H9 (cell line): Measurements from ENCODE around the gene LDHAL6B. TPM values are rescaled to one million over a fixed set of nuclear protein-coding genes. Genes with fewer than 3 reads are reported as not detected.

Source experiments
- DNase-seq: peaks from one replicate; pipeline ENCODE4 v3.0.0-alpha.2; 2017
- H2AFZ ChIP-seq: one replicate; pipeline ENCODE4 v1.6.1; 2013; ENCODE audit warnings: mild to moderate bottlenecking, low read length, control low read depth, moderate library complexity
- H2AK5ac ChIP-seq: 2 replicates; pipeline ENCODE4 v1.6.1; 2013; ENCODE audit warnings: low read length, control low read depth, mixed read lengths; ENCODE audit not compliant: insufficient read length
- H2BK120ac ChIP-seq: one replicate; pipeline ENCODE4 v1.6.1; 2013; ENCODE audit warnings: low read depth, mild to moderate bottlenecking, low read length, control low read depth, inconsistent platforms; ENCODE audit not compliant: poor library complexity, severe bottlenecking
- H2BK12ac ChIP-seq: 2 replicates; pipeline ENCODE4 v1.6.1; 2013; ENCODE audit warnings: low read length, control low read depth, mixed read lengths, low read depth; ENCODE audit not compliant: insufficient read length
- H2BK15ac ChIP-seq: 2 replicates; pipeline ENCODE4 v1.6.1; 2013; ENCODE audit warnings: low read depth, low read length, control low read depth
- H2BK20ac ChIP-seq: one replicate; pipeline ENCODE4 v1.6.1; 2013; ENCODE audit warnings: low read depth, mild to moderate bottlenecking, low read length, control low read depth, inconsistent platforms; ENCODE audit not compliant: poor library complexity, severe bottlenecking
- H2BK5ac ChIP-seq: 2 replicates; pipeline ENCODE4 v1.6.1; 2013; ENCODE audit warnings: low read length, control low read depth, mixed read lengths; ENCODE audit not compliant: insufficient read length
- H3K14ac ChIP-seq: 2 replicates; pipeline ENCODE4 v1.6.1; 2013; ENCODE audit warnings: low read length, control low read depth; ENCODE audit not compliant: insufficient read depth
- H3K18ac ChIP-seq: 2 replicates; pipeline ENCODE4 v1.6.1; 2013; ENCODE audit warnings: low read depth, mild to moderate bottlenecking, mixed read lengths, low read length, control low read depth; ENCODE audit not compliant: insufficient read length
- H3K23ac ChIP-seq: 2 replicates; pipeline ENCODE4 v1.6.1; 2013; ENCODE audit warnings: low read length, control low read depth, mixed read lengths, low read depth; ENCODE audit not compliant: insufficient read length
- H3K23me2 ChIP-seq: 2 replicates; pipeline ENCODE4 v1.6.1; 2013; ENCODE audit warnings: low read depth, mild to moderate bottlenecking, mixed read lengths, low read length, control low read depth; ENCODE audit not compliant: insufficient read length, poor library complexity, severe bottlenecking
- H3K27ac ChIP-seq: 2 replicates; pipeline ENCODE4 v1.5.1; 2013; ENCODE audit warnings: low read length, control low read depth, mixed read lengths, low read depth; ENCODE audit not compliant: insufficient read length
- H3K27me3 ChIP-seq: 2 replicates; pipeline ENCODE4 v1.6.1; 2013; ENCODE audit warnings: low read length, control low read depth, inconsistent platforms; ENCODE audit not compliant: insufficient read depth
- H3K4ac ChIP-seq: 2 replicates; pipeline ENCODE4 v1.6.1; 2013; ENCODE audit warnings: low read depth, mild to moderate bottlenecking, control low read depth, inconsistent platforms, low read length, moderate library complexity
- H3K4me1 ChIP-seq: 2 replicates; pipeline ENCODE4 v1.6.1; 2013; ENCODE audit warnings: low read length, control low read depth, inconsistent platforms; ENCODE audit not compliant: insufficient read depth
- H3K4me2 ChIP-seq: 2 replicates; pipeline ENCODE4 v1.6.1; 2013; ENCODE audit warnings: low read length, control low read depth, mixed read lengths; ENCODE audit not compliant: insufficient read length, insufficient read depth
- H3K56ac ChIP-seq: 2 replicates; pipeline ENCODE4 v1.6.1; 2013; ENCODE audit warnings: low read depth, mild to moderate bottlenecking, mixed read lengths, low read length, control low read depth; ENCODE audit not compliant: insufficient read length
- H3K79me1 ChIP-seq: 2 replicates; pipeline ENCODE4 v1.6.1; 2013; ENCODE audit warnings: low read depth, mild to moderate bottlenecking, moderate library complexity, low read length, control low read depth, inconsistent platforms; ENCODE audit not compliant: insufficient read depth, poor library complexity, severe bottlenecking
- H3K79me2 ChIP-seq: 2 replicates; pipeline ENCODE4 v1.6.1; 2013; ENCODE audit warnings: low read length, control low read depth, inconsistent platforms; ENCODE audit not compliant: insufficient read depth
- H3K9ac ChIP-seq: 2 replicates; pipeline ENCODE4 v1.6.1; 2013; ENCODE audit warnings: low read length, control low read depth, mixed read lengths; ENCODE audit not compliant: insufficient read length; ENCODE audit errors: extremely low read depth
- H3K9me3 ChIP-seq: one replicate; pipeline ENCODE4 v1.6.1; 2013; ENCODE audit warnings: low read depth, low read length, inconsistent platforms; ENCODE audit not compliant: control insufficient read depth
- H3T11ph ChIP-seq: one replicate; pipeline ENCODE4 v1.6.1; 2013; ENCODE audit warnings: mild to moderate bottlenecking, low read length, control low read depth, inconsistent platforms
- H4K20me1 ChIP-seq: one replicate; pipeline ENCODE4 v1.6.1; 2013; ENCODE audit not compliant: control insufficient read depth, insufficient read length, insufficient read depth
- H4K5ac ChIP-seq: 2 replicates; pipeline ENCODE4 v1.6.1; 2013; ENCODE audit warnings: low read depth, mild to moderate bottlenecking, mixed read lengths, low read length, control low read depth; ENCODE audit not compliant: insufficient read length
- H4K8ac ChIP-seq: replicated peaks from 2 replicates; pipeline ENCODE4 v1.6.1; 2013; ENCODE audit warnings: low read length, control low read depth, mixed read lengths, low read depth; ENCODE audit not compliant: insufficient read length
- H4K91ac ChIP-seq: 2 replicates; pipeline ENCODE4 v1.6.1; 2013; ENCODE audit warnings: low read depth, mild to moderate bottlenecking, moderate library complexity, mixed read lengths, low read length, control low read depth; ENCODE audit not compliant: insufficient read length
- H3K27ac Mint-ChIP-seq, 3 experiments: 2 replicates in 2 of 3; 3 replicates in 1 of 3; pipeline ENCODE4 v1.8.0; 2020 to 2021; ENCODE audit warnings: mixed read lengths in 3 of 3, mild to moderate bottlenecking in 1 of 3, moderate library complexity in 1 of 3
- H3K27me3 Mint-ChIP-seq: 2 replicates; pipeline ENCODE4 v1.8.0; 2021; ENCODE audit warnings: low read depth, mild to moderate bottlenecking, moderate library complexity, mixed read lengths
- H3K36me3 Mint-ChIP-seq, 3 experiments: 2 replicates in 2 of 3; 3 replicates in 1 of 3; pipeline ENCODE4 v1.8.0; 2020 to 2021; ENCODE audit warnings: low read depth in 3 of 3, mixed read lengths in 3 of 3; ENCODE audit not compliant: insufficient read depth in 1 of 3
- H3K4me1 Mint-ChIP-seq, 2 experiments: 2 replicates each; pipeline ENCODE4 v1.8.0; 2020; ENCODE audit warnings: mixed read lengths in 2 of 2
- H3K4me3 Mint-ChIP-seq, 2 experiments: 2 replicates in 1 of 2; 3 replicates in 1 of 2; pipeline ENCODE4 v1.8.0; 2020 to 2021; ENCODE audit warnings: mild to moderate bottlenecking in 2 of 2, mixed read lengths in 2 of 2, moderate library complexity in 1 of 2
- H3K9me3 Mint-ChIP-seq, 2 experiments: 2 replicates in 1 of 2; 3 replicates in 1 of 2; pipeline ENCODE4 v1.8.0; 2020; ENCODE audit warnings: mild to moderate bottlenecking in 2 of 2, mixed read lengths in 2 of 2, moderate library complexity in 1 of 2
- CTCF ChIP-seq: fragments of 200-600 bp; sonication (generic); conservative IDR thresholded peaks from 3 replicates; pipeline ENCODE4 v1.8.0; 2021; ENCODE audit warnings: antibody characterized with exemption, mild to moderate bottlenecking
- WGBS: extraction: QIAGEN DNeasy Blood & Tissue Kit; methylation state at CpG from one replicate; pipeline ENCODE4 v1.1.7; 2013; ENCODE audit warnings: missing lambda C conversion rate, low lambda C conversion rate, mixed read lengths; ENCODE audit not compliant: insufficient read length; ENCODE audit errors: extremely low coverage; 5-methylcytosine and 5-hydroxymethylcytosine counted together
- total RNA-seq: library from RNA; stranded (reverse); gene quantifications from 2 replicates; pipeline ENCODE4 v1.2.1, GENCODE V29; 2021

Gene LDHAL6B
- total RNA-seq, 1 experiment from 2014 or later: not detected

- Histone ChIP-seq H2BK20ac (no peak overlapping the region), H2BK15ac (no peak overlapping the region), H4K91ac (no peak overlapping the region), H2BK12ac (no peak overlapping the region), H2AFZ (no peak overlapping the region), H3K9me3 (peaks cover 5% of the 10 kb centered on the region), H3K79me2 (no peaks in the 10 kb centered on the region), H3K23me2 (no peaks in the 10 kb centered on the region), H4K20me1 (no peaks in the 10 kb centered on the region), H3K23ac (no peak overlapping the region), H3T11ph (no peak overlapping the region), H3K27me3 (no peaks in the 10 kb centered on the region), H3K18ac (no peak overlapping the region), H3K4ac (no peak overlapping the region), H4K5ac (no peak overlapping the region), H2BK5ac (no peak overlapping the region), H3K27ac (no peak overlapping the region), H3K56ac (no peak overlapping the region), H3K4me2 (no peak overlapping the region), H2BK120ac (no peak overlapping the region), H4K8ac (no peak overlapping the region), H3K14ac (no peak overlapping the region), H3K9ac (no peak overlapping the region), H2AK5ac (no peak overlapping the region), H3K4me1 (0 out of 2 replicates have a peak, but pooled peaks cover 2% of the 10 kb centered on the region), H3K79me1 (no peaks in the 10 kb centered on the region)
- no peak overlapping the region for H3K27ac Mint-ChIP-seq
- TF ChIP-seq CTCF: no peak
- no CpG with 5 or more reads among the region's 5 CpGs for WGBS
- no peak for DNase-seq
- no peak overlapping the region for H3K4me3 Mint-ChIP-seq
- peaks cover 2 to 9% of the 10 kb centered on the region in 2 experiments; a peak in 3 of 4 replicates for H3K4me1 Mint-ChIP-seq
- H3K9me3 Mint-ChIP-seq: peaks cover 2 to 6% of the 10 kb centered on the region in 2 experiments; a peak in 3 of 5 replicates
- H3K36me3 Mint-ChIP-seq: peaks cover 27 to 72% (median 52%) of the 10 kb centered on the region in 3 experiments; a peak in 6 of 7 replicates
- no peaks in the 10 kb centered on the region for H3K27me3 Mint-ChIP-seq
These were observed 26.9 kb upstream of the LDHAL6B start for GRCh38 chr15:59179717-59180116.
